CD4-positive, alpha-beta T cell (primary cell): Measurements from ENCODE around the gene PRRC2B. TPM values are rescaled to one million over a fixed set of nuclear protein-coding genes. Genes with fewer than 3 reads are reported as not detected.

Experiments used
- ATAC-seq: fragments of 200-7000 bp; cut with Tn5 transposase; one replicate; pipeline ENCODE4 v1.10.0; 2022; ENCODE audit warnings: mild to moderate bottlenecking; ENCODE audit not compliant: poor library complexity
- CTCF ChIA-PET: fragments of 350-600 bp; sonication (Branson Sonifier 250); formaldehyde crosslinking; loops from one replicate; lab custom pipeline; 2021; ENCODE audit warnings: antibody characterized with exemption, inconsistent platforms; lab: Charles Lee
- POLR2A ChIA-PET: fragments of 350-600 bp; sonication (Branson Sonifier 250); formaldehyde crosslinking; loops from one replicate; lab custom pipeline; 2021; ENCODE audit warnings: antibody characterized with exemption, inconsistent platforms; lab: Charles Lee
- DNase-seq, 14 experiments: peaks; one replicate each; pipeline ENCODE4 v3.0.0-alpha.2; 2013 to 2020; ENCODE audit warnings: mixed read lengths in 2 of 14
- H3K27ac ChIP-seq, 2 donors: one replicate each; pipeline versions ENCODE4 v1.5.1 to v1.7.0; 2013; ENCODE audit warnings: low read length in 2 of 2, low read depth in 1 of 2, mild to moderate bottlenecking in 1 of 2
- H3K27me3 ChIP-seq, 2 experiments: 1 replicate in 1 of 2; 2 replicates in 1 of 2; pipeline versions ENCODE4 v1.6.1 to v1.7.0; 2013; ENCODE audit warnings: low read length in 2 of 2, control low read depth in 1 of 2, mild to moderate bottlenecking in 1 of 2, moderate library complexity in 1 of 2; ENCODE audit not compliant: insufficient read depth in 2 of 2, control insufficient read depth in 1 of 2
- H3K36me3 ChIP-seq: one replicate; pipeline ENCODE4 v1.6.1; 2013; ENCODE audit warnings: low read length, control low read depth; ENCODE audit not compliant: insufficient read depth
- H3K4me1 ChIP-seq: one replicate; pipeline ENCODE4 v1.6.1; 2013; ENCODE audit warnings: low read length, control low read depth; ENCODE audit not compliant: insufficient read depth
- H3K4me3 ChIP-seq: one replicate; pipeline ENCODE4 v1.5.1; 2013; ENCODE audit warnings: mild to moderate bottlenecking, low read length, moderate library complexity
- H3K9me3 ChIP-seq, 2 experiments: 1 replicate in 1 of 2; 2 replicates in 1 of 2; pipeline versions ENCODE4 v1.6.1 to v1.7.0; 2013; ENCODE audit warnings: low read length in 2 of 2, mild to moderate bottlenecking in 2 of 2, control low read depth in 1 of 2, moderate library complexity in 1 of 2; ENCODE audit not compliant: control insufficient read depth in 1 of 2, insufficient read depth in 1 of 2
- H3K27ac Mint-ChIP-seq: one replicate; pipeline ENCODE4 v1.8.0; 2020; ENCODE audit warnings: mixed read lengths
- H3K27me3 Mint-ChIP-seq: one replicate; pipeline ENCODE4 v1.8.0; 2021; ENCODE audit warnings: mixed read lengths
- H3K36me3 Mint-ChIP-seq: one replicate; pipeline ENCODE4 v1.8.0; 2021; ENCODE audit warnings: low read depth, mixed read lengths
- H3K4me1 Mint-ChIP-seq: one replicate; pipeline ENCODE4 v1.8.0; 2021; ENCODE audit warnings: low read depth, mixed read lengths
- H3K4me3 Mint-ChIP-seq: one replicate; pipeline ENCODE4 v1.8.0; 2020; ENCODE audit warnings: mild to moderate bottlenecking, mixed read lengths
- H3K9me3 Mint-ChIP-seq: one replicate; pipeline ENCODE4 v1.8.0; 2020; ENCODE audit warnings: mixed read lengths
- CTCF ChIP-seq: fragments of 200-600 bp; IDR thresholded peaks from one replicate; pipeline ENCODE4 v1.8.0; 2022; ENCODE audit warnings: antibody characterized with exemption, mild to moderate bottlenecking
- intact Hi-C, 2 experiments: fragments of 100-400 bp; cut with DNase I in 1 of 2; cut with micrococcal nuclease in 1 of 2; formaldehyde crosslinking; loops; one replicate each; pipeline versions ENCODE4 v1.15.1 to v1.9.0; 2023 to 2025; cut with DNase I, micrococcal nuclease
- total RNA-seq, 174 experiments: library from RNA in 2 of 174; stranded (reverse) in 2 of 174; gene quantifications; one replicate each; pipeline ENCODE4 v1.2.3 and lab custom pipeline; 2021 to 2026

The PRRC2B gene
- total RNA-seq, 2 experiments from 2014 or later, result 256 to 268 TPM

GRCh38 chr9:131485206-131485605 is 91.3 kb downstream of the PRRC2B start:
- Histone ChIP-seq H3K4me3 (no peak overlapping the region), H3K9me3 (no peaks in the 10 kb centered on the region), H3K27me3 (no peaks in the 10 kb centered on the region), H3K4me1 (no peaks in the 10 kb centered on the region), H3K36me3 (peaks cover 94% of the 10 kb centered on the region), H3K27ac (no peak overlapping the region)
- Mint-ChIP-seq H3K4me3 (no peak overlapping the region), H3K36me3 (peaks cover 100% of the 10 kb centered on the region), H3K27me3 (no peaks in the 10 kb centered on the region), H3K4me1 (no peaks in the 10 kb centered on the region), H3K9me3 (no peaks in the 10 kb centered on the region), H3K27ac (no peak overlapping the region)
- ChIA-PET POLR2A (interaction anchor here (1.0 kb wide), 1 partner anchor 14 kb away, joined by 3 read pairs; no protein-coding TSS in a partner anchor), CTCF (interaction anchor here (1.0 kb wide), 1 partner anchor 11 kb away, joined by 3 read pairs; no protein-coding TSS in a partner anchor)
- DNase-seq (no peak), ATAC-seq (no peak)
- intact Hi-C loops, result no loop called here
- no peak for TF ChIP-seq CTCF

- H3K27me3 ChIP-seq, result no peaks in the 10 kb centered on the region
- no peak for TF ChIP-seq CTCF
- no peaks in the 10 kb centered on the region for H3K9me3 ChIP-seq
- Mint-ChIP-seq H3K27me3 (no peaks in the 10 kb centered on the region), H3K4me3 (no peak overlapping the region), H3K4me1 (no peaks in the 10 kb centered on the region), H3K9me3 (no peaks in the 10 kb centered on the region), H3K36me3 (peaks cover 100% of the 10 kb centered on the region), H3K27ac (no peak overlapping the region)
- intact Hi-C loops, result no loop called here
- POLR2A ChIA-PET, result interaction anchor here (1.0 kb wide), 1 partner anchor 14 kb away, joined by 3 read pairs; no protein-coding TSS in a partner anchor
- H3K4me1 ChIP-seq, result no peaks in the 10 kb centered on the region
- peaks cover 95% of the 10 kb centered on the region for H3K36me3 ChIP-seq
- DNase-seq (no peak), ATAC-seq (no peak)
- CTCF ChIA-PET, result interaction anchor here (1.0 kb wide), 1 partner anchor 12 kb away, joined by 3 read pairs; no protein-coding TSS in a partner anchor
- H3K27ac ChIP-seq, result no peak overlapping the region
- no peak overlapping the region for H3K4me3 ChIP-seq
These were observed 92.0 kb downstream of the PRRC2B start for GRCh38 chr9:131485728-131486422.

GRCh38 chr9:131487001-131487400 is 93.1 kb downstream of the PRRC2B start:
- no peak overlapping the region for H3K27ac ChIP-seq
- ChIA-PET POLR2A (no interaction called here), CTCF (no interaction called here)
- H3K4me1 ChIP-seq, result no peaks in the 10 kb centered on the region
- Mint-ChIP-seq H3K4me3 (no peak overlapping the region), H3K4me1 (no peaks in the 10 kb centered on the region), H3K27ac (no peak overlapping the region), H3K27me3 (no peaks in the 10 kb centered on the region), H3K9me3 (no peaks in the 10 kb centered on the region), H3K36me3 (peaks cover 100% of the 10 kb centered on the region)
- H3K27me3 ChIP-seq, result no peaks in the 10 kb centered on the region
- intact Hi-C loops, result no loop called here
- DNase-seq (no peak), ATAC-seq (no peak)
- no peak overlapping the region for H3K4me3 ChIP-seq
- H3K9me3 ChIP-seq, result no peaks in the 10 kb centered on the region
- H3K36me3 ChIP-seq, result peaks cover 96% of the 10 kb centered on the region
- no peak for TF ChIP-seq CTCF
